Smooth muscle cell (in vitro differentiated cells): ENCODE measurements around the gene TBC1D20. TPM values are rescaled to one million over a fixed set of nuclear protein-coding genes. Genes with fewer than 3 reads are reported as not detected.

Source experiments
- DNase-seq: peaks from one replicate; lab custom pipeline; 2025; ENCODE audit not compliant: unreplicated experiment; lab: John Stamatoyannopoulos, UW
- H2AFZ ChIP-seq: fragments of 200-600 bp; sonication (generic); 2 replicates; pipeline ENCODE4 v1.6.0; 2016; ENCODE audit warnings: antibody characterized with exemption, low read depth, mild to moderate bottlenecking
- H3F3A ChIP-seq: fragments of 200-600 bp; sonication (generic); 2 replicates; pipeline ENCODE4 v1.6.0; 2017; ENCODE audit warnings: antibody characterized with exemption, low read depth
- H3K27ac ChIP-seq: fragments of 200-600 bp; sonication (generic); 2 replicates; pipeline ENCODE4 v1.5.1; 2016; ENCODE audit warnings: low read depth, mild to moderate bottlenecking
- H3K27me3 ChIP-seq: fragments of 200-600 bp; sonication (generic); 2 replicates; pipeline ENCODE4 v1.6.1; 2016; ENCODE audit warnings: low read depth, mild to moderate bottlenecking
- H3K36me3 ChIP-seq: fragments of 200-600 bp; sonication (generic); 2 replicates; pipeline ENCODE4 v1.5.1; 2016; ENCODE audit warnings: low read depth
- H3K4me1 ChIP-seq: fragments of 200-600 bp; sonication (generic); 2 replicates; pipeline ENCODE4 v1.5.1; 2016; ENCODE audit warnings: low read depth
- H3K4me2 ChIP-seq: fragments of 200-600 bp; sonication (generic); 2 replicates; pipeline ENCODE4 v1.6.0; 2016; ENCODE audit warnings: mild to moderate bottlenecking
- H3K4me3 ChIP-seq: fragments of 200-600 bp; sonication (generic); 2 replicates; pipeline ENCODE4 v1.5.1; 2016; ENCODE audit warnings: mild to moderate bottlenecking
- H3K79me2 ChIP-seq: fragments of 200-600 bp; sonication (generic); 2 replicates; pipeline ENCODE4 v1.6.0; 2016; ENCODE audit warnings: low read depth, mild to moderate bottlenecking
- H3K9ac ChIP-seq: fragments of 200-600 bp; sonication (generic); 2 replicates; pipeline ENCODE4 v1.6.0; 2016; ENCODE audit warnings: low read depth
- H3K9me3 ChIP-seq: fragments of 200-600 bp; sonication (generic); replicated peaks from 2 replicates; pipeline ENCODE4 v1.5.1; 2016; ENCODE audit warnings: low read depth
- H4K20me1 ChIP-seq: fragments of 200-600 bp; sonication (generic); 2 replicates; pipeline ENCODE4 v1.6.0; 2016; ENCODE audit warnings: low read depth
- CTCF ChIP-seq: fragments of 200-600 bp; sonication (generic); IDR thresholded peaks from 2 replicates; pipeline ENCODE4 v1.5.1; 2017; ENCODE audit warnings: borderline replicate concordance, mild to moderate bottlenecking, antibody characterized with exemption; ENCODE audit not compliant: insufficient read depth, poor library complexity, severe bottlenecking
- WGBS: methylation state at CpG from one replicate; pipeline ENCODE4 v1.1.7; 2016; ENCODE audit warnings: low lambda C conversion rate; 5-methylcytosine and 5-hydroxymethylcytosine counted together
- polyA plus RNA-seq: library from polyadenylated mRNA; unstranded; fragments of >200 nt; fragmentation: Nextera tagmentation; extraction: Ambion mirVana; gene quantifications from 2 replicates; pipeline ENCODE4 v1.2.1, GENCODE V29; 2016
- total RNA-seq: library from RNA; depleted of rRNA; stranded (reverse); fragments of >200 nt; gene quantifications from 2 replicates; pipeline ENCODE4 v1.2.3, GENCODE V29; 2014

Gene TBC1D20
- total and polyA plus RNA-seq, 2 experiments from 2014 or later, result 41.6 to 41.9 TPM

GRCh38 chr20:402898-403581 lies 59.3 kb downstream of the TBC1D20 start:
- no peak for DNase-seq
- H3K36me3 ChIP-seq, result no peaks in the 10 kb centered on the region
- H4K20me1 ChIP-seq, result no peaks in the 10 kb centered on the region
- TF ChIP-seq CTCF, result no peak
- no peaks in the 10 kb centered on the region for H3K4me1 ChIP-seq
- no peaks in the 10 kb centered on the region for H3F3A ChIP-seq
- no peaks in the 10 kb centered on the region for H3K27me3 ChIP-seq
- H2AFZ ChIP-seq, result no peak overlapping the region
- H3K79me2 ChIP-seq, result no peaks in the 10 kb centered on the region
- no peaks in the 10 kb centered on the region for H3K9me3 ChIP-seq
- H3K4me3 ChIP-seq, result no peak overlapping the region
- no peak overlapping the region for H3K9ac ChIP-seq
- H3K4me2 ChIP-seq, result no peak overlapping the region
- no peak overlapping the region for H3K27ac ChIP-seq
- WGBS, result 78% methylated on average over 6 of the region's 6 CpGs

DNA sequence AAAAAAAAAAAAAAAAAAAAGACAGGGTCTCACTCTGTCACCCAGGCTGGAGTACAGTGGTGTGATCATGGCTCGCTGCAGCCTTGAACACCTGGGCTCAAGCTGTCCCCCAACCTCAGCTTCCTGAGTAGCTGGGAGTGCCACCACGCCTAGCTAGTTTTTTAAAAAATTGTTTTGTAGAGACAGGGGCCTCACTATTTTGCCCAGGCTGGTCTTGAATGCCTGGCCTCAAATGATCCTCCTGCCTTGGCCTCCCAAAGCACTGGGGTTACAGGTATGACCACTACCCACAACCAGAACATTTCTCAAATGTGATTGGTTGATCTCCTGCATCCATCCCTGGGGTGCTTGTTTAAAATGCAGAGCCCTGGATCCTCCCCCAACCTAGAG lies 59.8 kb downstream of the TBC1D20 start:
- H2AFZ ChIP-seq, result no peak overlapping the region
- H3K9me3 ChIP-seq, result no peaks in the 10 kb centered on the region
- no peaks in the 10 kb centered on the region for H3K27me3 ChIP-seq
- no peaks in the 10 kb centered on the region for H3K79me2 ChIP-seq
- H3K27ac ChIP-seq, result no peak overlapping the region
- no peak overlapping the region for H3K4me2 ChIP-seq
- H3F3A ChIP-seq, result no peaks in the 10 kb centered on the region
- no peak for TF ChIP-seq CTCF
- H4K20me1 ChIP-seq, result no peaks in the 10 kb centered on the region
- H3K9ac ChIP-seq, result no peak overlapping the region
- DNase-seq, result no peak
- no peaks in the 10 kb centered on the region for H3K4me1 ChIP-seq
- H3K4me3 ChIP-seq, result no peak overlapping the region
- H3K36me3 ChIP-seq, result no peaks in the 10 kb centered on the region
- WGBS, result 95% methylated on average over 2 of the region's 2 CpGs

- TF ChIP-seq CTCF, result no peak
Observed at GRCh38 chr20:401682-402495, 60.4 kb downstream of the TBC1D20 start.

More at GRCh38 chr20:401682-402495, 60.4 kb downstream of the TBC1D20 start:
- Histone ChIP-seq H4K20me1 (no peaks in the 10 kb centered on the region), H3K4me3 (no peak overlapping the region), H2AFZ (no peak overlapping the region), H3K27me3 (no peaks in the 10 kb centered on the region), H3K9me3 (no peaks in the 10 kb centered on the region), H3F3A (no peaks in the 10 kb centered on the region), H3K27ac (no peak overlapping the region), H3K9ac (no peak overlapping the region), H3K4me2 (no peak overlapping the region), H3K4me1 (no peaks in the 10 kb centered on the region), H3K36me3 (no peaks in the 10 kb centered on the region), H3K79me2 (no peaks in the 10 kb centered on the region)
- no peak for DNase-seq
- 78% methylated on average over 9 of the region's 9 CpGs for WGBS
